Left lung (tissue), 10 donors: ENCODE data around the gene PNPLA8. TPM values are rescaled to one million over a fixed set of nuclear protein-coding genes. Genes with fewer than 3 reads are reported as not detected.

ENCODE experiments used
- ATAC-seq: fragments of 200-7000 bp; cut with Tn5 transposase; one replicate; pipeline ENCODE4 v1.9.1; 2020; ENCODE audit warnings: moderate library complexity
- DNase-seq, 4 donors: peaks; one replicate each; pipeline ENCODE4 v3.0.0-alpha.2; 2013 to 2020
- H3K27ac ChIP-seq, 2 donors: fragments of 200-600 bp; sonication (generic) in 1 of 2; one replicate each; pipeline versions ENCODE4 v1.5.0 to v1.8.0; 2020 to 2021
- H3K27me3 ChIP-seq, 2 donors: fragments of 200-600 bp; sonication (generic) in 1 of 2; one replicate each; pipeline versions ENCODE4 v1.5.0 to v1.8.0; 2020 to 2021
- H3K36me3 ChIP-seq, 2 donors: fragments of 200-600 bp; sonication (generic) in 1 of 2; one replicate each; pipeline versions ENCODE4 v1.5.0 to v1.8.0; 2020 to 2021
- H3K4me1 ChIP-seq, 2 donors: fragments of 200-600 bp; one replicate each; pipeline ENCODE4 v1.8.0; 2021
- H3K4me3 ChIP-seq, 2 donors: fragments of 200-600 bp; sonication (generic) in 1 of 2; one replicate each; pipeline versions ENCODE4 v1.5.0 to v1.8.0; 2020 to 2021; ENCODE audit warnings: mild to moderate bottlenecking in 1 of 2
- H3K9me3 ChIP-seq, 2 donors: fragments of 200-600 bp; sonication (generic) in 1 of 2; one replicate each; pipeline versions ENCODE4 v1.5.0 to v1.8.0; 2020 to 2021
- intact Hi-C, 2 donors: fragments of 100-400 bp; cut with DNase I; formaldehyde crosslinking; loops; one replicate each; pipeline versions ENCODE4 v1.11.2 to v1.14.2; 2022
- polyA plus RNA-seq, 6 donors: library from polyadenylated mRNA; unstranded; fragments of 120-200 nt; gene quantifications; one replicate each; pipeline ENCODE4 v1.2.1, GENCODE V29; 2013; ENCODE audit not compliant: insufficient read length in 6 of 6
- total RNA-seq, 2 donors: library from RNA; stranded (reverse); fragmentation: NEBNext Ultra II Directional; extraction: Animal tissue kit (Norgen Biotek cat#: 25700); gene quantifications; one replicate each; pipeline ENCODE4 v1.2.1, GENCODE V29; 2021
- TF ChIP-seq, protein P1 (sequence below), 2 donors: fragments of 200-600 bp; sonication (generic) in 1 of 2; IDR thresholded peaks; one replicate each; pipeline versions ENCODE4 v1.5.0 to v1.8.0; 2021; ENCODE audit warnings: antibody characterized with exemption in 2 of 2
- donor health status: DM: no; HTN: yes; CAD: no.
- donor health status: DM: no; HTN: no; CAD: no.

Gene PNPLA8
- total and polyA plus RNA-seq, 8 donors, result 28.7 to 38.0 (median 32.8) TPM

- Histone ChIP-seq H3K27ac (no peak overlapping the region), H3K9me3 (no peaks in the 10 kb centered on the region), H3K4me1 (no peaks in the 10 kb centered on the region), H3K36me3 (no peaks in the 10 kb centered on the region), H3K4me3 (no peak overlapping the region), H3K27me3 (no peaks in the 10 kb centered on the region)
- no peak for ATAC-seq
- intact Hi-C loops, result no loop called here
- DNase-seq, result no peak
- TF ChIP-seq, protein P1, sequence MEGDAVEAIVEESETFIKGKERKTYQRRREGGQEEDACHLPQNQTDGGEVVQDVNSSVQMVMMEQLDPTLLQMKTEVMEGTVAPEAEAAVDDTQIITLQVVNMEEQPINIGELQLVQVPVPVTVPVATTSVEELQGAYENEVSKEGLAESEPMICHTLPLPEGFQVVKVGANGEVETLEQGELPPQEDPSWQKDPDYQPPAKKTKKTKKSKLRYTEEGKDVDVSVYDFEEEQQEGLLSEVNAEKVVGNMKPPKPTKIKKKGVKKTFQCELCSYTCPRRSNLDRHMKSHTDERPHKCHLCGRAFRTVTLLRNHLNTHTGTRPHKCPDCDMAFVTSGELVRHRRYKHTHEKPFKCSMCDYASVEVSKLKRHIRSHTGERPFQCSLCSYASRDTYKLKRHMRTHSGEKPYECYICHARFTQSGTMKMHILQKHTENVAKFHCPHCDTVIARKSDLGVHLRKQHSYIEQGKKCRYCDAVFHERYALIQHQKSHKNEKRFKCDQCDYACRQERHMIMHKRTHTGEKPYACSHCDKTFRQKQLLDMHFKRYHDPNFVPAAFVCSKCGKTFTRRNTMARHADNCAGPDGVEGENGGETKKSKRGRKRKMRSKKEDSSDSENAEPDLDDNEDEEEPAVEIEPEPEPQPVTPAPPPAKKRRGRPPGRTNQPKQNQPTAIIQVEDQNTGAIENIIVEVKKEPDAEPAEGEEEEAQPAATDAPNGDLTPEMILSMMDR (IDR thresholded peaks at IDR 0.05), result no peak
Measured at GRCh38 chr7:108425714-108426275, 100.1 kb downstream of the PNPLA8 start.

DNA sequence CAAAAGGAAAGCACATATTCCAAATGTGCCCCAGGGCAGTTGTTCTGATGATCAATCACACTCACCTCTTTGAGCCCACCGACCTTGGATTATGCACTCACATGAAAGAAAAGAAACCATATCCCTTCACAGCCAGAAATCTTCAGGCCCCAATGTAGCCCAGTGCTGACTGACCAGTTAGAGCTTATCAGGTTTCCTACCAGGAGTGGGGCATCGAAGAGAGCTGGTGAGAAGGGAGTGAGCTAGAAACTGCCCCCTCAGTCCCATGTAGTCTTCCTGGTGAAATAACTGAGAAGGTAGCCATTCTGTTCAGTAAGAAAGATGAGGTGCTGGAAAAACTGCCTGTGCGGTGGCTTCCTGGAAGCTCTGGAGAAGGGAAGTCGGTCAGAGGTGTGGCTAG lies 101.9 kb downstream of the PNPLA8 start:
- no peak overlapping the region for H3K4me3 ChIP-seq
- TF ChIP-seq, protein P1 (IDR thresholded peaks at IDR 0.05), result no peak
- H3K27ac ChIP-seq, result no peak overlapping the region
- H3K4me1 ChIP-seq, result no peaks in the 10 kb centered on the region
- DNase-seq (no peak), ATAC-seq (no peak)
- intact Hi-C loops, result no loop called here
- H3K36me3 ChIP-seq, result no peaks in the 10 kb centered on the region
- peaks cover 0 to 12% of the 10 kb centered on the region in 2 donors for H3K27me3 ChIP-seq
- H3K9me3 ChIP-seq, result no peaks in the 10 kb centered on the region

GRCh38 chr7:108423089-108423989 lies 102.6 kb downstream of the PNPLA8 start:
- intact Hi-C loops, result no loop called here
- Histone ChIP-seq H3K27me3 (peaks cover 0 to 14% of the 10 kb centered on the region in 2 donors), H3K4me3 (no peak overlapping the region), H3K27ac (no peak overlapping the region), H3K36me3 (no peaks in the 10 kb centered on the region), H3K9me3 (no peaks in the 10 kb centered on the region), H3K4me1 (no peaks in the 10 kb centered on the region)
- no peak for DNase-seq
- ATAC-seq, result no peak
- TF ChIP-seq, protein P1 (IDR thresholded peaks at IDR 0.05), result no peak

DNA sequence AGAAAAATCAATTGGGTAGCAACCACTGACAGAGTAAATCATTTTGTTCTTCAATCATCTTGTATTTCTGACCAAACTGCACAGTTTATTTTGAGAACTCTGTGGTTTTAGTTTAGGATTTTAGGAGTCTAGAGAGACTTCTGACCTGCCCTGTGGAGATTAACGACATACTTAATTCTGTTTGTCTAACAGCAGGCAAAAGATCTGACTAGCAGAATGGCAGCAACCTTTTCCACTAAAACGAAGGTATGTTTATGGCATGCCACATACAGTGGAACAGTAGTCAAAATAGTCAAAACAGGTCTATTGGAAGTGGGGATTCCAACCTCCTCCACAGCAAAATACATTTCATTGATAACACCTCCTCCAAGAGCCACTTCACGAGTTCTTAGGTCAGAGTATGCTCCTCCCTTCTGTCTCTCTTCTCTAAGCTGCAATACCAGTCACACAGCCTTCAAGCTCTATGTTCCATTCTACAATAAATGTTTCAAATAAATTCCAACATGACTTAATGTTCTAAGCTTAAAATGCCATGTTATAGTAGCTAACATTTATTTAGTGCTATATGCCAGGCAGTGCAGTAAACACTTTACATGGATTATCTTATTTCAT lies 104.1 kb downstream of the PNPLA8 start:
- Histone ChIP-seq H3K27ac (no peak overlapping the region), H3K9me3 (no peaks in the 10 kb centered on the region), H3K27me3 (peaks cover 0 to 14% of the 10 kb centered on the region in 2 donors), H3K36me3 (no peaks in the 10 kb centered on the region), H3K4me1 (no peaks in the 10 kb centered on the region), H3K4me3 (no peak overlapping the region)
- ATAC-seq (no peak), DNase-seq (no peak)
- intact Hi-C loops, result no loop called here
- TF ChIP-seq, protein P1 (IDR thresholded peaks at IDR 0.05), result no peak

Other genes starting within 250 kb of the PNPLA8 start
- gene NRCAM, start 69.7 kb downstream of the PNPLA8 start, total RNA-seq, result 10 to 100 TPM; 10.6 to 12.7 TPM
- 10 to 100 TPM; 12.5 to 36.7 (median 17.8) TPM for gene NRCAM, start 69.7 kb downstream of the PNPLA8 start, polyA plus RNA-seq
- gene THAP5, start 43.6 kb upstream of the PNPLA8 start, total RNA-seq, result 10 to 100 TPM; 19.4 to 24.3 TPM
- gene THAP5, start 43.6 kb upstream of the PNPLA8 start, polyA plus RNA-seq, result 10 to 100 TPM; 31.5 to 36.8 (median 35.1) TPM
- gene DNAJB9, start 43.7 kb upstream of the PNPLA8 start, total RNA-seq, result 10 to 100 TPM; 26.2 to 34.3 TPM
- 10 to 100 TPM; 26.4 to 33.9 (median 31.4) TPM for gene DNAJB9, start 43.7 kb upstream of the PNPLA8 start, polyA plus RNA-seq